Vagina (tissue), 2 donors: ENCODE data around the gene LIN7C. TPM values are rescaled to one million over a fixed set of nuclear protein-coding genes. Genes with fewer than 3 reads are reported as not detected.
"Not testable (repeated sequence)": the region's sequence is repeated elsewhere in the genome, so short reads cannot be mapped to it uniquely, and the experiment has no call there.

ENCODE experiments used
- DNase-seq, 2 donors: peaks; one replicate each; pipeline ENCODE4 v3.0.0-alpha.2; 2017; ENCODE audit errors: extremely low spot score in 2 of 2
- H3K27ac ChIP-seq: fragments of 200-600 bp; sonication (generic); one replicate; pipeline ENCODE4 v1.5.1; 2019
- H3K27me3 ChIP-seq: fragments of 200-600 bp; sonication (generic); one replicate; pipeline ENCODE4 v1.5.1; 2019
- H3K36me3 ChIP-seq, 2 donors: fragments of 200-600 bp; sonication (generic); one replicate each; pipeline ENCODE4 v1.5.1; 2017 to 2019
- H3K4me1 ChIP-seq: fragments of 200-600 bp; sonication (generic); one replicate; pipeline ENCODE4 v1.5.1; 2019
- H3K4me3 ChIP-seq, 2 donors: fragments of 200-600 bp; sonication (generic); 1 replicate in 1 of 2; 2 replicates in 1 of 2; pipeline ENCODE4 v1.5.1; 2016 to 2019
- H3K9me3 ChIP-seq: fragments of 200-600 bp; sonication (generic); one replicate; pipeline ENCODE4 v1.5.1; 2019
- POLR2A ChIP-seq, 2 donors: fragments of 450-650 bp; IDR thresholded peaks; one replicate each; pipeline ENCODE4 v1.6.1; 2017; ENCODE audit warnings: antibody characterized with exemption in 2 of 2, mild to moderate bottlenecking in 2 of 2, moderate library complexity in 2 of 2
- POLR2AphosphoS5 ChIP-seq, 2 donors: sonication (generic); formaldehyde crosslinking; IDR thresholded peaks; one replicate each; pipeline ENCODE4 v1.9.0; 2017; ENCODE audit warnings: antibody characterized with exemption in 2 of 2, mild to moderate bottlenecking in 2 of 2, low read depth in 1 of 2; ENCODE audit not compliant: insufficient read depth in 1 of 2
- intact Hi-C: fragments of 100-400 bp; cut with DNase I; formaldehyde crosslinking; loops from one replicate; pipeline ENCODE4 v1.15.1; 2023
- microRNA-seq: library from miRNA; unstranded; fragments of <30 nt; microRNA quantifications from one replicate; pipeline ENCODE4, GENCODE V29; 2017; ENCODE audit warnings: borderline number of aligned reads, borderline replicate concordance
- small RNA-seq: library from RNA; depleted of rRNA; stranded (forward); fragments of <200 nt; gene quantifications from one replicate; pipeline ENCODE3, GENCODE V24; 2016
- total RNA-seq: library from RNA; depleted of rRNA; stranded (reverse); fragments of >200 nt; gene quantifications from one replicate; pipeline ENCODE4 v1.2.3, GENCODE V29; 2016
- TF ChIP-seq, protein P1 (sequence below), 3 experiments: fragments of 450-650 bp in 2 of 3; fragments of 200-600 bp in 1 of 3; sonication (generic) in 1 of 3; IDR thresholded peaks; one replicate each; pipeline ENCODE4 v1.5.1; 2017 to 2019; ENCODE audit warnings: antibody characterized with exemption in 3 of 3, mild to moderate bottlenecking in 2 of 3, moderate library complexity in 2 of 3

The LIN7C gene
- total RNA-seq, 1 donor from 2014 or later = 30.9 TPM

DNA sequence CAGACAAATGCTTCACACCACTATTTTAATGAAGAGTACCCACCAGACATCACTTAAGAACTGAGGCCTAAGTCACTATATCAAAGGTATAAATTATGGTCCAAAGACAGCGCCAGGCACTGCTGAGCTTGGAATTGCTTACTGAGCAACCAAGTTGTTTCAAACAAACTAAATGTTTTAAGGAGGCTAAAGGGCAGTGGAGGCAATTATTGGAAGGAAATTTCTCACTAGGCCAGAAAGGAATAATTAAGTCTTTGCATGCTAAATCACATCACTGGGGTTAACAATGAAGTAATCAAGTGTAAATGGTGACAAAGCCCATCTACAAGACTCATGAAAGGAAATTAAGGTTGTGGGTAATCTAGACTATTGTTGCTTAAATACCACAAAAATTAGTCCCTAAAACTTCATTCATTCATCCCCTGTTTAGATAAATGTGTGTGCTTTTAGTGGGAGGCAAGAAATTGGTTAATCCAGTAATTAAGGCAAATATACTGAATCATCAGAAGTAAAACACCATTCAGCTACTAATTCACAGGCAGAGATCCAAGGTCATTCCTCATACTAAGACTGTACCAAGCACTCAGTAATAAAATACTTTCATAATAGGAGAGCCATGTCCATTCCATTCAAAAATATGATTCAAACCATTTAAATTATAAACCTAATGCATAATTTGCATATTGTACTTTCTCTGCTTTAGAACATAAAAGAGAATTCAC, 55.2 kb downstream of the LIN7C start:
- intact Hi-C loops = no loop called here
- Histone ChIP-seq H3K9me3 (no peaks in the 10 kb centered on the region), H3K27me3 (no peaks in the 10 kb centered on the region), H3K4me3 (no peak overlapping the region), H3K36me3 (no peaks in the 10 kb centered on the region), H3K4me1 (peaks cover 34% of the 10 kb centered on the region), H3K27ac (no peak overlapping the region)
- no peak for DNase-seq
- TF ChIP-seq POLR2A (IDR thresholded peaks at IDR 0.05) (no peak), POLR2AphosphoS5 (IDR thresholded peaks at IDR 0.05; ENCODE audit: insufficient read depth in 1 of 2, low read depth in 1 of 2) (no peak)
- TF ChIP-seq, protein P1, sequence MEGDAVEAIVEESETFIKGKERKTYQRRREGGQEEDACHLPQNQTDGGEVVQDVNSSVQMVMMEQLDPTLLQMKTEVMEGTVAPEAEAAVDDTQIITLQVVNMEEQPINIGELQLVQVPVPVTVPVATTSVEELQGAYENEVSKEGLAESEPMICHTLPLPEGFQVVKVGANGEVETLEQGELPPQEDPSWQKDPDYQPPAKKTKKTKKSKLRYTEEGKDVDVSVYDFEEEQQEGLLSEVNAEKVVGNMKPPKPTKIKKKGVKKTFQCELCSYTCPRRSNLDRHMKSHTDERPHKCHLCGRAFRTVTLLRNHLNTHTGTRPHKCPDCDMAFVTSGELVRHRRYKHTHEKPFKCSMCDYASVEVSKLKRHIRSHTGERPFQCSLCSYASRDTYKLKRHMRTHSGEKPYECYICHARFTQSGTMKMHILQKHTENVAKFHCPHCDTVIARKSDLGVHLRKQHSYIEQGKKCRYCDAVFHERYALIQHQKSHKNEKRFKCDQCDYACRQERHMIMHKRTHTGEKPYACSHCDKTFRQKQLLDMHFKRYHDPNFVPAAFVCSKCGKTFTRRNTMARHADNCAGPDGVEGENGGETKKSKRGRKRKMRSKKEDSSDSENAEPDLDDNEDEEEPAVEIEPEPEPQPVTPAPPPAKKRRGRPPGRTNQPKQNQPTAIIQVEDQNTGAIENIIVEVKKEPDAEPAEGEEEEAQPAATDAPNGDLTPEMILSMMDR (IDR thresholded peaks at IDR 0.05) = no peak

DNA sequence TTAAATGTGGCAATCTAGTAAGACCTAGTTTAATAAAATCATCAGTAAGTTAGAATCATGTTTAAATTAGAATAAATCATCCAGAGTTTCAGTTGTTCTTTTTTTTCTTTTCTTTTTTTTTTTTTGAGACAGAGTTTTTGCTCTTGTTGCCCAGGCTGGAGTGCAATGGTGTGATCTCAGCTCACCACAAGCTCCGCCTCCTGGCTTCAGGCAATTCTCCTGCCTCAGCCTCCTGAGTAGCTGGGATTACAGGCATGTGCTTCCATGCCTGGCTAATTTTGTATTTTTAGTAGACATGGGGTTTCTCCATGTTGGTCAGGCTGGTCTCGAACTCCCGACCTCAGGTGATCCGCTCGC, 58.4 kb downstream of the LIN7C start:
- intact Hi-C loops, H3K27ac ChIP-seq, DNase-seq, H3K4me3 ChIP-seq, H3K36me3 ChIP-seq, H3K27me3 ChIP-seq, H3K9me3 ChIP-seq: not testable (repeated sequence)
- peaks cover 29% of the 10 kb centered on the region for H3K4me1 ChIP-seq

DNA sequence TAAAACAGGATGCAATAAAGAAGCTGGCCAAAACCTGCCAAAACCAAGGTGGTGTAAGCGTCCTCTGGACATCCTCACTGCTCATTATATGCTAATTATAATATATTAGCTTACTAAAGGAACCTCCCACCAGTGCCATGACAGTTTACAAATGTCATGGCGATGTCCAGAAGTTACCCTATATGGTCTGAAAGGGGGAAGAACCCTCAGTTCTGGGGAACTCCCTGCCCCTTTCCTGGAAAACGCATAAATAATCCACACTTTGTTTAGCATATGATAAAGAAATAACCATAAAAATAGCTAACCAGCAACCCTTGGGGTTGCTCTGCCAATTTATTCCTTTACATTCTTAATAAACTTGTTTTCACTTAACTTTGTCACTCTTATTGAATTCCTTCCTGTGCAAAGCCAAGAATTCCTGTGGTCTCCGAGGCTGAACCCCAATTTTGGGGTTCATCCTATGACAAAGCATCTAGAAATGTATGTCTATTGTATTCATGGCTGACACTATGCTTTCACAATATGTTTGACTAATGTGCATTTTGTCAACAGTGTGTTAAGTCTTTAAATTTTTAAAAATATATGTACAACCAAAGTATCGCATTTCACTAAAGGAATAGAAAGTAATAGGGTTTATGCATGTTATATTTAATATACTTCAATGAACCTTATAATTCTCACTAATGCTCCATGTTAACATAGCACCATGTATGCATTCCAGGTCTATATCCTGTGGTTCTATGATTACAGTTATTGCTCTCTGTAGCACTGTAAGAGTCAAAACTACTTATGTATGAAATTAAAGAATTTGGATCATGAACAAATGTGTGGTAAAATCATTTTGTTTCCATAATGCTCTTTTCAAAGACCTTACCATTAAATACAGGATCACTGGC, 59.0 kb downstream of the LIN7C start:
- Histone ChIP-seq H3K27me3 (no peaks in the 10 kb centered on the region), H3K4me1 (peaks cover 29% of the 10 kb centered on the region), H3K27ac (no peak overlapping the region), H3K36me3 (no peaks in the 10 kb centered on the region), H3K9me3 (no peaks in the 10 kb centered on the region), H3K4me3 (no peak overlapping the region)
- DNase-seq = no peak
- intact Hi-C loops = no loop called here
- TF ChIP-seq, protein P1 (IDR thresholded peaks at IDR 0.05) = no peak

DNA sequence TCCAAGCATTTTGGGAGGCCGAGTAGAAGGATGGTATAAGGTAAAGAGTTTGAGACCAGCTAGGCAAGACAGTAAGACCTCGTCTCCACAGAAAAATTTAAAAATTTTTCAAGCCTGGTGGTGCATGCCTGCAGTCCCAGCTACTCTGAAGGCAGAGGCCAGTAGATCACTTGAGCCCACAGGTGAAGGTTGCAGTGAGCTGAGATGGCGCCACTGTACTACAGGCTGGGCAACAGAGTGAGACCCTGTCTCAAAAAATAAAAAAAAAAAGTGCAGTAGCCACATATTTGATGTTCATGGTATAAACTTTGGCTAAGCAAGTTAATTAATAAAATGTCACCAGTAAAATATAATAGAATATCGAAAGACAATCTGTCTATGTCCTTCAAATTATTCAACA, 60.9 kb downstream of the LIN7C start:
- Histone ChIP-seq H3K36me3 (no peaks in the 10 kb centered on the region), H3K27ac (no peak overlapping the region), H3K27me3 (no peaks in the 10 kb centered on the region), H3K9me3 (no peaks in the 10 kb centered on the region), H3K4me3 (no peak overlapping the region), H3K4me1 (peaks cover 12% of the 10 kb centered on the region)
- TF ChIP-seq, protein P1 (IDR thresholded peaks at IDR 0.05) = no peak
- TF ChIP-seq POLR2A (IDR thresholded peaks at IDR 0.05) = no peak
- no peak for TF ChIP-seq POLR2AphosphoS5 (IDR thresholded peaks at IDR 0.05; ENCODE audit: insufficient read depth in 1 of 2, low read depth in 1 of 2)
- intact Hi-C loops = no loop called here
- no peak for DNase-seq

DNA sequence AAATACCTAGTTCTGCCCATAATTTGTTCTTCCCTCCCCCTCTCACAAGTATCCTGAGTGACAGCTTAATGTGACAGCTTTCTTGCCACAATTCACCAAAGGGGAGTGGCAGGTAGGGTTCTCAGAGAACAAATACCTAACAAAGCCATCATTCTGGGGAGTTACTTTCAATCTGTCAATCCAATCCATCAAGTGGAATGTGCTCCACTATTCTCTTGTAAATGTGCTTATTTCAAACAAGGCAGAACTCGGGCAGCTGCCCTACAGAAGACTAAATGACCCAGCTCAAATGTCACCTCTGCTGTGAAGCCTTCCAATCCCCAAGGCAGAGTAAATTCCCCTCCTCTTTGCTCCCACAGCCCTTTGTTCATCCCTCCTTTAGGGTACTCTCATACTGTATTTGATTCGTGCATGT, 61.8 kb downstream of the LIN7C start:
- Histone ChIP-seq H3K4me3 (no peak overlapping the region), H3K36me3 (no peaks in the 10 kb centered on the region), H3K27ac (no peak overlapping the region), H3K4me1 (peaks cover 7% of the 10 kb centered on the region), H3K27me3 (no peaks in the 10 kb centered on the region), H3K9me3 (no peaks in the 10 kb centered on the region)
- DNase-seq = no peak
- intact Hi-C loops = no loop called here
- no peak for TF ChIP-seq POLR2AphosphoS5 (IDR thresholded peaks at IDR 0.05; ENCODE audit: insufficient read depth in 1 of 2, low read depth in 1 of 2)
- TF ChIP-seq, protein P1 (IDR thresholded peaks at IDR 0.05) = no peak
- no peak for TF ChIP-seq POLR2A (IDR thresholded peaks at IDR 0.05)

Small RNA genes within 50 kb of the gene (microRNA-seq; reads per million reads assigned to microRNA genes)
- gene MIR8087 = not detected

Small RNA genes within 50 kb of the gene (small RNA-seq; reads per million reads assigned to genes)
- gene AC100771.1 (not detected), gene MIR8087 (not detected), gene RNA5SP339 (not detected)

Other genes starting within 250 kb of the LIN7C start
- gene CCDC34, start 143.6 kb downstream of the LIN7C start, total RNA-seq = 4.7 TPM
- 65.6 TPM for gene LGR4, start 34.0 kb downstream of the LIN7C start, total RNA-seq
- 0.25 TPM for gene BDNF, start 193.7 kb upstream of the LIN7C start, total RNA-seq